ENCODE results near the gene CCDC85A.

CCDC85A gene

DNA sequence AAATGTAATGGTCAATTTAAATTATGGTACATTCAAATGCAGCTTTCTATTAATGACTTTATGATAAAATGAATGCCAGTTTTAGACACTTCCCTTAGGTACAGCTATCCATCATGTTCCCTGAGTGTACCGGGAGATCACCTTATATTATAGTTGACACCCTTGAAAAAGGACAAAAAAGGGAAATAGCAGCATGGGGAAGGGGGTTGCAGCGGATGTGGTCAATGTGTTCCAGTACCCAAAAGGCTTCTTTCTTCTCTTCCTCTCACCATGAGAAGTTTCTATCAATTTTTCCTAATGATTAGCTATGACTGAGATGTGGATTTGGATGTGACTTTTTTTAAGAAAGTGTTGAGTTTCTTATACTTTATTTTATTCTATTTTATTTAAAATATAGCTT is 154.4 kb downstream of the CCDC85A start:
- DNase-seq (ENCODE audit: low read depth) = no peak
- TF ChIP-seq, protein P1, sequence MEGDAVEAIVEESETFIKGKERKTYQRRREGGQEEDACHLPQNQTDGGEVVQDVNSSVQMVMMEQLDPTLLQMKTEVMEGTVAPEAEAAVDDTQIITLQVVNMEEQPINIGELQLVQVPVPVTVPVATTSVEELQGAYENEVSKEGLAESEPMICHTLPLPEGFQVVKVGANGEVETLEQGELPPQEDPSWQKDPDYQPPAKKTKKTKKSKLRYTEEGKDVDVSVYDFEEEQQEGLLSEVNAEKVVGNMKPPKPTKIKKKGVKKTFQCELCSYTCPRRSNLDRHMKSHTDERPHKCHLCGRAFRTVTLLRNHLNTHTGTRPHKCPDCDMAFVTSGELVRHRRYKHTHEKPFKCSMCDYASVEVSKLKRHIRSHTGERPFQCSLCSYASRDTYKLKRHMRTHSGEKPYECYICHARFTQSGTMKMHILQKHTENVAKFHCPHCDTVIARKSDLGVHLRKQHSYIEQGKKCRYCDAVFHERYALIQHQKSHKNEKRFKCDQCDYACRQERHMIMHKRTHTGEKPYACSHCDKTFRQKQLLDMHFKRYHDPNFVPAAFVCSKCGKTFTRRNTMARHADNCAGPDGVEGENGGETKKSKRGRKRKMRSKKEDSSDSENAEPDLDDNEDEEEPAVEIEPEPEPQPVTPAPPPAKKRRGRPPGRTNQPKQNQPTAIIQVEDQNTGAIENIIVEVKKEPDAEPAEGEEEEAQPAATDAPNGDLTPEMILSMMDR (IDR thresholded peaks at IDR 0.05; ENCODE audit: low read depth, low read length, missing control alignments) = no peak
- no peak overlapping the region for H3K4me3 ChIP-seq (ENCODE audit: low read depth, low read length)

DNA sequence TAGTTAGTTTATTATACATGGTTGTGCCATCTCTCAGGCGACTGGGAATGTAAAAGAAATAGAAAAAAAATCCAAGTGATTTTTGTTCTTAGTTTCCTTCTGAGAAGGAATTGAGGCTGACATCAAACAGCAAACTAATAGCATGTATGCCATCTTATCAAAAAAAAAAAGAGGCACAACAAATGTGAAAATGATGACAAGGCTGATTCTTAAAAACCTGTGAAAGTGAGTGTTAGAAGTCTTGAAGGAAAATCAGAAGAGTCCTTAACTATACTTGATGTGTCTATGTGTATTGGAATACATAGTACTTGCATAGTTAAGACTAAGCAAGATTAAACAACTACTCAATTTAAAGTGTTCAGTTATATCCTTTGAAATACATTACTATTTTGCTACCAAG is 161.0 kb downstream of the CCDC85A start:
- no peak for DNase-seq (ENCODE audit: low read depth)

DNA sequence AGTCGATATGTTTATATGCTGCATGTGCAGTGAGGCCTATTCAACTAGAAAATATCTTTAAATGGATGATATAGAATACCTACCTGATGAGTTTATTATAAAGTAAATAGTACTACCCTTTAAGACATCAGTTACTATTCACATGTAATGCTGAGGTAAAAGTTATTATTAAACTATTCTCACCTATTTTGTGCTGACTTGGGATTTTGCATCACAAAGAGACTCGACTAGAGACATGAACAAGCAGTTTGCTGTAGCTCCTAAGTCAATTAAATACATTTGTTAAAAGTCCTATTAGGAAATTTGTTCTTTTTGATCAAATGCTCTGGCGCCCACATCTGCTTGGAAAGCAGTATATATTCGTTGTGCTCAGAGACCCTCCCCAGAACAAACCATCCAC is 164.1 kb downstream of the CCDC85A start:
- TF ChIP-seq, protein P1 (IDR thresholded peaks at IDR 0.05; ENCODE audit: low read depth, low read length, missing control alignments) = no peak
- no peak for DNase-seq (ENCODE audit: low read depth)
- H3K4me3 ChIP-seq (ENCODE audit: low read depth, low read length) = no peak overlapping the region

More for the DNA sequence above, 161.0 kb downstream of the CCDC85A start:
- TF ChIP-seq, protein P1 (IDR thresholded peaks at IDR 0.05; ENCODE audit: low read depth, low read length, missing control alignments) = no peak
- no peak overlapping the region for H3K4me3 ChIP-seq (ENCODE audit: low read depth, low read length)

DNA sequence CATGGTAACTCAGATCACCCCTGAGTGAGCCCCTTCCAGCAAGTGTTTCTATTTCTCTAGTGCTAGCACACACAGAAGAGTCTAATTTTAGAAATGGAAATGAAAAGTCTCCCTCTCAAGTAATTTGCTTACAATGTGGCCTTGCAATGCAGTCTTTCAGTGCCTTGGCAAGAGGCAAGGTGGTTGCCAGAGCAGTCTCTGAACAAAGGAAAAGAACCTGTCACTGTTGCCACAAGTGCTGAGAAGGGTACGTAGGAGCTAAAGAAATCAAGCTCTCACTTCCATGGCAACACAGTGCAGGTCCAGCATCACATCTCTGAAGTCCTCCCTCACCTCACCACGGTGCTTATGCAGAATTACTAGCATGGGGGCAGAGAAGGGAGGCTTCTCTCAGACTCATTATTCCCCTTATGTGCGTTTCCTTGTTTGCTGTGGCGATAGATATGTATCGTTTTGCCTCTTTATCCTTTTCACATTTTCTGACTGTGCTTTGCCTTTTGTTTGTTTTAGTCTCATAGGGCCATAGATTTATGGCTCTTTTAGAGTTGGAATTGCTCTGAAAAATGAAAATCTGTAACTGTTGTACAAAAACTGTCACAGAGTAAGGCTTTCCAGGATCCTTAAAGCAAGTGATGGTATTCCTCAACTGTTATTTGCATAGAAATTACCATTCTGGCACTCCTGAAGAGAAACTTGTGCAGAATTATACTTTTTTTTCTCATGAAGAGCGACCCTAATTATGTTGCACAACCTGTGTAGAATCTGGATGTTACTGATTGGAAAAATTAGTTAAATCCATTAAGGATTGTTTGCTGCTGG is 164.8 kb downstream of the CCDC85A start:
- no peak overlapping the region for H3K4me3 ChIP-seq (ENCODE audit: low read depth, low read length)
- no peak for DNase-seq (ENCODE audit: low read depth)
- TF ChIP-seq, protein P1 (IDR thresholded peaks at IDR 0.05; ENCODE audit: low read depth, low read length, missing control alignments) = no peak

DNA sequence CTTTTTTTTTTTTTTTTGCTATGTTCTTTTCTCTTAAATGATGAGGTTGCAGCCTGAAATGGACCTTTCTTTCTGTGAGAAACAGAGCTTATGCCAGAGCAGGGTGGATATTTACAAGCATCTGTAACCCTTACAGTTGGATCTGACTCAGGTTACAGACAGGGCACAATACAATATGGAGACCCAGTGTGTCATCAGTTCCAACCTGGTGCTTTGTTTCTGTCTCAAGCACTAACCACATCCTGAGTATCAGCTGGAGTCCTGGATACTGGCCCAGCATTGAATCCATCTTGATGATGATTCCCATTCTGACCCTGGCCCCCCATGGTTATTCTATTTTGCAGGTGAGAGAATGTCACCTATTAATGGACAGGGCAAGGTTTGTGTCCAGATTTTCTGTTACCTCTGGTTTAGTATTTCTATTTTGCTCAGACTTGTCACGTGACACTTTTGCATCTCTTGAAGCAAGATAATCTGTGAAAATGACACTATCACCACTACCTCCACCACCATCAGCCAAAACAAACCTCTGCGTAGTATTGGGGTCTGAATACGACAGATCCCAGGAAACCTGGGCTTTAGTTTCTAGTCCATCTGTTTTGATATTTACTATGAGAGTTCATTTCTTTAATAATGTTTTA is 174.0 kb downstream of the CCDC85A start:
- no peak for DNase-seq (ENCODE audit: low read depth)
- no peak overlapping the region for H3K4me3 ChIP-seq (ENCODE audit: low read depth, low read length)
- TF ChIP-seq, protein P1 (IDR thresholded peaks at IDR 0.05; ENCODE audit: low read depth, low read length, missing control alignments) = no peak

DNA sequence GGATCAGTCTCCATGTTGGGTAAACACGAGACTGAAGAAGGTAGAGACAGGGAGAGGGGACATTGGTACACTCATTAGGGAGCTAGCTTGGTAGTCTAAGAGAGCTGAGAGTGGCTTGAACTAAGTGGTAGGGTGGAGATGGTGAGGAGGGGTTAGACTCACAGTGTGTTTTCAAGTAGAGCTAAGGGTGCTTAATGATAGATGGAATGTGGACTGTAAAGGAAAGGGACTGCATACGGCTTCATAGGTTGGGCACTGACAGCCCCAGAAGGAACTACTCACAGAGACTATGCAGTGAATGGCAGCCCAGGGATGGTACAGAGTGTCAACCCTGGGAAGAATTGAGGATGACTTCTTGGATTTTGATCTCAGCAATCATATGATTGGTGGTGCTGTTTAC is 178.1 kb downstream of the CCDC85A start:
- DNase-seq (ENCODE audit: low read depth) = no peak
- TF ChIP-seq, protein P1 (IDR thresholded peaks at IDR 0.05; ENCODE audit: low read depth, low read length, missing control alignments) = no peak
- no peak overlapping the region for H3K4me3 ChIP-seq (ENCODE audit: low read depth, low read length)
